Stimulated activated CD4-positive, alpha-beta T cell treated with anti-CD3 and anti-CD28 coated beads, TNF-alpha, amount 100 ng/mL, for 1 hour (primary cell): ENCODE results near the gene MPRIP.
"Not testable (repeated sequence)": the region's sequence is repeated elsewhere in the genome, so short reads cannot be mapped to it uniquely, and the experiment has no call there.

Source experiments
- DNase-seq, 3 donors: peaks; one replicate each; pipeline ENCODE4 v3.0.0-alpha.2; 2020; ENCODE audit warnings: low read depth in 3 of 3, low spot score in 1 of 3

The MPRIP gene

GRCh38 chr17:17042384-17042736, at the start of gene MPRIP:
MPRIP (plus strand) TSS chr17:17042457; CDS start chr17:17042849, 392 bp downstream.
- DNase-seq = no peak

DNA sequence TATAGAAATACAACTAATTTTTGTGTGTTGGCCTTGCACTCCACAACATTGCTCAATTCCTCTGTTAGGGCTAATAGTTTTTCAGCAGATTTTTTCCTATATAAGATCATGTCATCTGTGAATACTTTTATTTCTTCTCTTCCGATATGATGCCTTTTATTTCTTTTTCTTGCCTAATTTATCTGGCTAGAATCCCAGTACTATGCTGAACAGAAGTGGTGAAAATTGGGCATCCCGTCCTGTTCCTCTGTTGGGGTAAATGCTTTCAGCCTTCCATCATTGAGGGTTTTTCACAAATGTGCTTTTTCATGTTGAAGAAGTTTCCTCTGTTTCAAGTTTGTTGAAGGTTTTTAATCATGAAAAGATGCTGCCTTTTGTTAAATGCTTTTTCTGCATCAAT, 47.6 kb upstream of the MPRIP start:
- no peak for DNase-seq

- no peak for DNase-seq
Measured at GRCh38 chr17:16995930-16996329, 46.3 kb upstream of the MPRIP start.

DNA sequence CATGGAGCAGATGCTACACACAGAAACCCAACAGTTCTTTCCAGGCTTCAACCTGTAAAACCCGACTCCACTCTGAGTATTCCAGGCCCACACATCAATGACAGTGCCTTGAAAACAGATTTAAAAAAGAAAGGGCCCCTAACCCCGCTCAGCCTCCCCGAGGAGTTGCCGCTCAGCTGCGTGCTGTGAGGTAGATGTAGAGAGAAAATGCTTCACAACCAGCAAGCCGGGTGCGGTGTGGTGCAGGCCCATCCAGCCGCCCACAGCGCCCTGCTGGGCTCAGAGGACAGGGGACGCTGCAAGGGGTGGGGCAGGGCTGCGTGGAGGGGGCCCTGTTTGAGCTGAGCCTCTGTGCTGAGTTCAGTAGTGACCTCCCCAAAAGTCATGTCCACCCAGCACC, 45.5 kb upstream of the MPRIP start:
- DNase-seq = not testable (repeated sequence)

DNA sequence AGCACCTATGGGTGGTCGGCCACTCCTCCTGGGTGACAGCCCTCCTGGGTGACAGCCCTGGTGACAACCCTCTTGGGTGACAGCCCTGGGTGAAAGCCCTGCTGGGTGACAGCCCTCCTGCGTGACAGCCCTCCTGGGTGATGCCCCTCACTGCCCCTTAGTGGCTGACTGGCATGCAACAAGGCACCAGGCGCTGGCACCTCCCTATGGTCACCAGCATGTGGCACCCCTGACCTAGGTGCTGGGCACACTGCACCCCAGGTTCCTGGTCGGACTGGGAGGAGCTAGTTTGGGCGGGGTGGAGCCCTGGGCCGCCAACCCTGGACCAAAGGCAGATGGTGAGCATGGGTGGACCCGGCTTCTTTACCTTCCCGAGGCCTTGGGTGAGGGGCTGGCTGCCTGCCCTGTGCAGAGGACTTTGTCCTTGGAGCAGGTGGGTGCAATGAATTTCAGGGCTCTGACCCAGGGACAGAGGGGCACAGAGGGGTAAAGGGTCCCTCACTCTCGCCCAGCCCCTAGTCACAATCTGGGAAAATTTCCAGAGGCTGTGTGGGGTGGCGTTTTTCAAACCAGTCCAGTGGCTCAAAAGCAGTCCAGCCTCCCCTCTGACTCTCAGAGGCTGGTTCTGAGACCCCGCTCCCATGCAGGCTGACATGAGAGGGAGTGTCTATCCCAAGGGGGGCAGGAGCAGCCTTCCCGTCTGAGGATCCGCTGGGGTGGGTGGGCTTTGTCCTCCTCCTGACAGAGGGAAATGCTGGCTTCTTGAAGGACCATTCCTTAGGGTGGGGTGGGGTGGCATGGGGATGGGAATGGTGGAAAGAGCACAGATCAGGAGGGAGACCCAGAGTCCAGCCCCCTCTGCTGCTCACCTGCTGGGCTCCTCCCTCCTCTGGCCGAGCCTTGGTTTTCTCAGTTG, 44.5 kb upstream of the MPRIP start:
- DNase-seq = peak in 1 of 3 donors; percentile 60

- DNase-seq = no peak
Measured at GRCh38 chr17:16999931-17000625, 42.2 kb upstream of the MPRIP start.

DNA sequence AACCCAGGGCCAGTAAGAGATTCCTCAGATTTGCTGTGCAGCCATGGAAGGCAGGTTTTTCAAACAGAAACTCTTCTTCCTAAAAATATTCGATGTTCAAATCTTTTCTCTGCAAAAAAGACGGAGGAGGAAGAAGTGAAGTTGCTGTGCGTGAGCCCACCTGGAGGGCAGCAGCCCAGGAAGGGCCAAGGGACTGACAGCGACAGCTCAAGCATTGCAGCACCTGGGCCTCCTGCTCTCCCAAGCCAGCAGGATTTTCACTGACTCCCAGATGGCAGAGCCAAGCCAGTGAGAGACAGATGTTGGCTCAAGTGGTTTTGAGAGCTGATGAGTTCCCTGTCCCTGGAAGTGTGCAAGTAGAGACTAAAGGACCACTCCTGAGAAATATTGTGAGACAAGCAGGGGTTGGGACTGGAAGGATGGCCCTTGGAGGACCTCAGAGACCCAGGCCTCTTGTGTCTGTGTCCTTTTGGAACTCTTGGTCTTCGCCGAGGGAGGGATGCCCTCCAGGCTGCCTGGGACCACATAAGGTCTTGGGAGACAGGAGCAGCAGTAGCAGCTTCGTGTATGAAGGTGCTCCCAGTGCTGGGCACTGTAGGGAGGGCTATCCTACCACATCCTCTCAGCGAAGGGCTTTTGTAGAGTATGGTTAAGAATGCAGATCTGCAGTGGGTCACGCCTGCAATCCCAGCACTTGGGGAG, 41.0 kb upstream of the MPRIP start:
- no peak for DNase-seq

- peak; percentile 28 to 71 (median 58) for DNase-seq
Measured at GRCh38 chr17:17001874-17002520, 40.3 kb upstream of the MPRIP start.

GRCh38 chr17:17002731-17003715, 39.2 kb upstream of the MPRIP start:
- DNase-seq = not testable (repeated sequence)

GRCh38 chr17:17004251-17004996, 37.8 kb upstream of the MPRIP start:
- no peak for DNase-seq

- DNase-seq = not testable (repeated sequence)
Measured at GRCh38 chr17:17004997-17005614, 37.2 kb upstream of the MPRIP start.

GRCh38 chr17:17007891-17008290, 34.4 kb upstream of the MPRIP start:
- DNase-seq = not testable (repeated sequence)

DNA sequence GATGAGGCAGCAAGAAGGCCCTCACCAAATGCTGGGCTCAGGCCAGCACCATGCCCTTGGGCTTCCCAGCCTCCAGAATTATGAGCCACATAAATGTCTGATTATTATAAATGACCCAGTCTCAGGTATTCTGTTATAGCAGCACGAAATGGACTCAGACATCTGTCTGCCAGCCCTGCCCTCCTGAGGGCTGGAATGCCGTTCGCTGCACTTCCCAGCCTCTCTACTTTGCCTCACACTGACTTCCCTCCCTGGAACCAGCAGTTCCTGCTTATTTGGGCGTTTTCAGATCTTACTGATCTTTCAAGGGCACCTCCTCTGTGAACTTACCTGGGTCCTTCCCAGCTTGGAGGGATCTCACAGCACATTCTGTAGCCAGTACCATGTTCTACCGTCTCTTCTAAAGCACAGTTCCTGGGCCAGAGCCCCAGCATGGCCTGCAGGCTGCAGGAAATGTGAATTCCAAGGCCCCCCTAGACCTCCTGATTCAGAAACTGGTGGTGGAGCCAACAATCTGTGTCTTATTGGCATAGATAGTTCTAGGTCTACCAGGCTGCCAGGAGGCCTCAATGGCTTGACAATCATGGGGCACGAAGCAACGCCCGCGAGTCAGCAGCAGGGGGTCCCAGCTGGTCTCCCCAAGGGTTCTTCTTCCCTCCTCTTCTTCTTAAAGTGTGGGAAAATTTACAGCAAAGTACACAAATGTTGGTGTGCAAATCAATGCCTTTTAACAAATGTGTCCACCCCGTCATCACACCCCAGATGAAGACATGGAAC, 33.4 kb upstream of the MPRIP start:
- not testable (repeated sequence) for DNase-seq

- not testable (repeated sequence) for DNase-seq
Measured at GRCh38 chr17:17009972-17010371, 32.3 kb upstream of the MPRIP start.

GRCh38 chr17:17010545-17011034, 31.7 kb upstream of the MPRIP start:
- DNase-seq = not testable (repeated sequence)

GRCh38 chr17:17011043-17011907, 31.0 kb upstream of the MPRIP start:
- not testable (repeated sequence) for DNase-seq
